NCI-H1105 (cell line): ENCODE measurements around the gene ERGIC1.

ENCODE experiments used
- DNase-seq: peaks from one replicate; lab custom pipeline; 2025; lab: John Stamatoyannopoulos, UW

Gene ERGIC1

GRCh38 chr5:172866378-172866777, 32.3 kb downstream of the ERGIC1 start:
- no peak for DNase-seq

- DNase-seq = no peak
These were observed 33.0 kb downstream of the ERGIC1 start for GRCh38 chr5:172866802-172867748.

GRCh38 chr5:172867761-172868435, 33.8 kb downstream of the ERGIC1 start:
- no peak for DNase-seq

- no peak for DNase-seq
These were observed 34.4 kb downstream of the ERGIC1 start for GRCh38 chr5:172868436-172868923.

- no peak for DNase-seq
These were observed 35.0 kb downstream of the ERGIC1 start for GRCh38 chr5:172868924-172869591.

- no peak for DNase-seq
These were observed 35.6 kb downstream of the ERGIC1 start for GRCh38 chr5:172869691-172870090.

- DNase-seq = no peak
These were observed 36.3 kb downstream of the ERGIC1 start for GRCh38 chr5:172870291-172870714.

GRCh38 chr5:172870715-172871461, 36.8 kb downstream of the ERGIC1 start:
- DNase-seq = no peak

GRCh38 chr5:172871536-172871935, 37.5 kb downstream of the ERGIC1 start:
- no peak for DNase-seq

GRCh38 chr5:172871982-172872381, 37.9 kb downstream of the ERGIC1 start:
- no peak for DNase-seq

GRCh38 chr5:172872997-172873491, 39.0 kb downstream of the ERGIC1 start:
- DNase-seq = no peak

GRCh38 chr5:172873513-172873912, 39.5 kb downstream of the ERGIC1 start:
- no peak for DNase-seq

GRCh38 chr5:172874647-172875504, 40.8 kb downstream of the ERGIC1 start:
- no peak for DNase-seq

GRCh38 chr5:172875505-172876279, 41.6 kb downstream of the ERGIC1 start:
- no peak for DNase-seq

- DNase-seq = no peak
These were observed 42.5 kb downstream of the ERGIC1 start for GRCh38 chr5:172876578-172876977.

GRCh38 chr5:172877466-172878260, 43.6 kb downstream of the ERGIC1 start:
- DNase-seq = no peak

GRCh38 chr5:172878585-172878932, 44.5 kb downstream of the ERGIC1 start:
- no peak for DNase-seq

- DNase-seq = no peak
These were observed 45.1 kb downstream of the ERGIC1 start for GRCh38 chr5:172878933-172879752.
